Jurkat, Clone E6-1 (cell line): ENCODE data around the gene PPP6R2.

Experiments used
- DNase-seq: peaks from one replicate; pipeline ENCODE4 v3.0.0-alpha.2; 2011; ENCODE audit warnings: low read depth, low spot score
- H3K4me3 ChIP-seq: 2 replicates; pipeline ENCODE4 v1.5.1; 2011; ENCODE audit warnings: mild to moderate bottlenecking, low read length, control low read depth, moderate library complexity

Gene PPP6R2

GRCh38 chr22:50473088-50473487 is 130.0 kb downstream of the PPP6R2 start:
- peak; percentile 54 for DNase-seq
- H3K4me3 ChIP-seq = peak overlapping the region; percentile 73

DNA sequence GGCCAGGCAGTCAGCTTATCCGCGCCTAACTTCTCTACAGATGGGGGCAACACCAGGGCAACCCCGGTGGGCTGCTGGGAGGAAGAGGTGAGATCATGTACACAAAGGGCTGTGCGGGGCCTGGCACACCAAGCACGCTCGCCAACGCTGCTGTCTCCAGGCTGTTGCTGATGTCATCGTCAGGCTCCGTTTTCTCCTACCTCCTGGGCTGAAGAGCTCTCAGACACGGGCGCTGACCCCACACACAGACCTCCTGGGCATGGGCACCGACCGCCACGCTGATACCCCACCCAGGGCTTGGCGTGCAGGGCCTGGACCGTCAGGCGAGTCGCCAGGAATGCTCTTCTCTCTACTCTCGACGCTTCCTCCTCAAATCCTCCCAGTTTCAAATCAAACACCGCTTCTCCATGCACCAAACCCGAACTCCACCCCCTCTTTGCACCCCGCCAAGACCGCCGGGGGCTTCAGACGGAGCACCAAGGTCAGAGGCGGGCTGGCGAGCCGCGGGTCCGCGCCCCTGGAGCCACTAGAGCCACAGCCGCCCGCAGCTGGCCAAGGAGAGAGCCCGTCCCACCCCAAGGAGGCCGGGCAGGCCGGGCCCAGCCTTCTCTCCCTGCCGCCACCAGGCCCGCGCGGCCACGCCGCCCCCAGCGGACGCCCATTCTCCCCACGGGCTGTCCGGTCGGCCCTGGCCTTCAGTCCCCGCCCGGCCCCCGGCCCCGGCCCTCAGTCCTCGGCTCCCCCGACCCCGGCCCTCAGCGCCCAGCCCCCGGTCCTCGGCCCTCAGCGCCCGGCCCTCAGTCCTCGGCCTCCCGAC is 130.9 kb downstream of the PPP6R2 start:
- no peak for DNase-seq
- H3K4me3 ChIP-seq = peak overlapping the region; percentile 73

- peak; percentile 65 for DNase-seq
- H3K4me3 ChIP-seq = peak within 1 kb of the TSS; percentile 73
These were observed 131.9 kb downstream of the PPP6R2 start, which contains the start of gene SBF1 for GRCh38 chr22:50474710-50475651. SBF1 (minus strand) TSS chr22:50475035; CDS start chr22:50474840, 195 bp downstream.

- peak overlapping the region; percentile 60; the same call in 1 of the 2 replicates for H3K4me3 ChIP-seq
- DNase-seq = no peak
These were observed 132.5 kb downstream of the PPP6R2 start for GRCh38 chr22:50475652-50476002.

- DNase-seq = no peak
- H3K4me3 ChIP-seq = no peak overlapping the region
These were observed 133.7 kb downstream of the PPP6R2 start for GRCh38 chr22:50476868-50477267.

DNA sequence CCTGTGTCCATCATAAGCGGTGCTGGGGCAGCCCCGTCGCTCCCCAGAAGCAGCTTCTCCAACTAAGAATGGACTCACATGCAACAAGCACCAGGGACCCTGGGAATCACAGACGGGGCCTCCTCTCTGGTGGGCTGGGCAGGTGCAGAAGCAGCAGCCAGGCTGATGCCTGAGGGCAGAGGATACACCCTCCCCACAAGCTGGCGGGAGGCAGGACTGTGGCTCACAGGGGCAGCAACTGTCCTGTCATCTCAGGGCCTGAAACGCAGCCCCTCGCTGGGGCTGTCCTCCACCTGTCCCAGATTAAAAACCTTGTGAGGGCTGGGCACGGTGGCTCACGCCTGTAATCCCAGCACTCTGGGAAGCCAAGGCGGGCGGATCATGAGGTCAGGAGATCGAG is 134.8 kb downstream of the PPP6R2 start:
- no peak for DNase-seq
- H3K4me3 ChIP-seq = no peak overlapping the region

DNA sequence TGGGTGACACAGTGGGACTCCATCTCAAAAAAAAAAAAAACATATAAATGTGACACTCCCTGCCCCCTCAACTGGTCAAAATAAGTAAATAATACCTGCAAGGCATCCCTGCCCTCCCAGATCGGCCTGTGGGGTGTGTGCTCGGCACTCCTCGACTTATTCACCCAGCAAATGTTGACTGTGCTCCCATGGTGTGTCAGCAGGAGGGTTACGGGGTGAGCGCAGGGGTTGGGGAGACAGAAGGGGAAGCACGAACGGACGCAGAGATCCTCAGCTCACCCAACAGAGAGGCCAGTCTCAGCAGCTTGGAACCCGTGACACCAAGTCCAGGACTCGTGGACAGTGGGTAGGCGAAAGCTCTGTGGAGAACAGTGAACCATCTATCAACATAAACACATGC is 136.6 kb downstream of the PPP6R2 start:
- H3K4me3 ChIP-seq = no peak overlapping the region
- no peak for DNase-seq

GRCh38 chr22:50481045-50481439 is 137.9 kb downstream of the PPP6R2 start:
- no peak for DNase-seq
- peak overlapping the region; percentile 47; the same call in 1 of the 2 replicates for H3K4me3 ChIP-seq

DNA sequence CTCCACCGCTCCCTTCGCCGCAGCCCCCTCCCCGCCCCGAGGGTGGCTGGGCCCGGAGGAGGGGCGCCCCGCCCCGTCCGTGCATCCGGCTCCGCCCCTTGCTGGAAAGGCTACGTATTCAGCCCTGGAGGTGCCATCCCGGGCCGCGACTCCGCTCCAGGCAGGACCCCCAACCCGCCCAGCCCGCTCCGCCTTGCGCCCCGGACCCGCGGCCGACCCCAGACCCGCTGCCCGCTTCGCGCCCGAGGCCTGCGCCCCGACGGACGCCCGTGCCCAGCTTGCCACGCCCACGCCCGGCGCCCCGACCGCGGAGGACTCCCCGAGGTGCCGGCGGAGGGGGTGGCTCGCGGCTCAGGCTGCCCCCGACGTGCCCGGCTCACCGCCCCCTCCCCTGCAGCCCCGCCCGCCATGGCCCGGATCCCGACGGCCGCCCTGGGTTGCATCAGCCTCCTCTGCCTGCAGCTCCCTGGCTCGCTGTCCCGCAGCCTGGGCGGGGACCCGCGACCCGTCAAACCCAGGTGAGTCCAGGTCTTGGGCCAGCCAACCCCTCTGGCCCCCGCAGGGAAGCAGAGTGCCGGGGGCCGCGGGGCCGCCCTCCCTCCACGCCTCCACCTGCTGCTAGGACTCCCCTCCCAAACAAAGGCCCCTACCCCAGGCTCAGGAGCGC is 138.4 kb downstream of the PPP6R2 start, which contains the start of gene ADM2:
Gene ADM2, plus strand, starts transcription at position 104 of the 667 bp plus-strand sequence. Its CDS starts 305 bp downstream, at position 409.
- DNase-seq = no peak
- H3K4me3 ChIP-seq = peak within 1 kb of the TSS; percentile 47

DNA sequence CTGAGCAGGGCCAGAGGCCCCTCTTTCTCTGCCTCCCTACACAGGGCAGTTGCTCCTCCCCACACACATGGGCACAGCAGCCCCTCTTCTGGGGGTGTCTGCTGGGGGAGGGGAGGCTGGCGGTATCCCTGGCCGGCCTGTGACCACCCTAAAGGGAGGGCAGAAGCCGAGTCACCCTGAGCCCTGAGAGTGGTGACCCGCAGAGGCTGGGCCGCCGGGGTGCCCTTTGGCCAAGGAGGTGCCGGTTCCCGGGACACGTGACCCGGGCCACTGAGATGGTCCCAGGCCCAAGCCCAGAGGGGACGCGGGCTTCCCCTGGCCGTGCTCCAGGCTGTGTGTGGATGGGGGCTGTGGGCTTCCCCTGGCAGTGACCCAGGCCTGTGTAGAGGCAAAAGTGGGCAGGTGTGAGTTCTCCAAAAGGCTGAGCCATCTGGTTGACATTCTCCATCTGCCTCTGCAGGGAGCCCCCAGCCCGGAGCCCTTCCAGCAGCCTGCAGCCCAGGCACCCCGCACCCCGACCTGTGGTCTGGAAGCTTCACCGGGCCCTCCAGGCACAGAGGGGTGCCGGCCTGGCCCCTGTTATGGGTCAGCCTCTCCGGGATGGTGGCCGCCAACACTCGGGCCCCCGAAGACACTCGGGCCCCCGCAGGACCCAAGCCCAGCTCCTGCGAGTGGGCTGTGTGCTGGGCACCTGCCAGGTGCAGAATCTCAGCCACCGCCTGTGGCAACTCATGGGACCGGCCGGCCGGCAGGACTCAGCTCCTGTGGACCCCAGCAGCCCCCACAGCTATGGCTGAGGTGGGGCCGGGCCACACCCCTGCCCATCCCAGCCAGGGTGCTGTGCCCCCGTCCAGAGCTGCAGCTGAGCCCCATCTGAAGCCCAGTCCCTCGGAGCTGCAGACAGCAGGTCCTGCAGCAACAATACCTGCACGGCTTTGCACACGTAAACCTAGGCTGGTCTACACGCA is 139.3 kb downstream of the PPP6R2 start:
- peak overlapping the region; percentile 47 for H3K4me3 ChIP-seq
- no peak for DNase-seq

- no peak overlapping the region for H3K4me3 ChIP-seq
- no peak for DNase-seq
These were observed 140.0 kb downstream of the PPP6R2 start for GRCh38 chr22:50483106-50483505.

DNA sequence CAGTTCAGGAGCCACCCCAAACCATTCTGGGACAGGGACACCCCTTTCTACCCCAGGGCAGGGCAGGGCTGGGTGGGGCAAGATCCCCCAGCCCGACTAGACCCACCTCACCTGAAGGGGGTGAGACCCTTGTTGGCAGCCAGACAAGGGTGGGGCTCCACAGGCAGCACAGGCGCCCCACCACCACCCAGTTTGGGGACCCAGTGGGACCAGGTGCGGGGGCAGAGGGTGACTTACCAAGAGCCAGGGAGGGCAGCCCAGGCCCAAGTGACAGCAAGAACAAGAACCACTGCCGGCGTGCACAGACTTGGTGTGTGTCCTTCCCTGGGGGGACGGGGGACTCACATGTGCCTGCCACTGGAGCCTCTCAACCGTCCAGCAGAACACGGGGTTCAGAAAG is 140.4 kb downstream of the PPP6R2 start:
- H3K4me3 ChIP-seq = no peak overlapping the region
- DNase-seq = no peak

GRCh38 chr22:50483977-50484853 is 141.1 kb downstream of the PPP6R2 start:
- H3K4me3 ChIP-seq = no peak overlapping the region
- DNase-seq = no peak

GRCh38 chr22:50485221-50486131 is 142.3 kb downstream of the PPP6R2 start:
- no peak for DNase-seq
- no peak overlapping the region for H3K4me3 ChIP-seq

DNA sequence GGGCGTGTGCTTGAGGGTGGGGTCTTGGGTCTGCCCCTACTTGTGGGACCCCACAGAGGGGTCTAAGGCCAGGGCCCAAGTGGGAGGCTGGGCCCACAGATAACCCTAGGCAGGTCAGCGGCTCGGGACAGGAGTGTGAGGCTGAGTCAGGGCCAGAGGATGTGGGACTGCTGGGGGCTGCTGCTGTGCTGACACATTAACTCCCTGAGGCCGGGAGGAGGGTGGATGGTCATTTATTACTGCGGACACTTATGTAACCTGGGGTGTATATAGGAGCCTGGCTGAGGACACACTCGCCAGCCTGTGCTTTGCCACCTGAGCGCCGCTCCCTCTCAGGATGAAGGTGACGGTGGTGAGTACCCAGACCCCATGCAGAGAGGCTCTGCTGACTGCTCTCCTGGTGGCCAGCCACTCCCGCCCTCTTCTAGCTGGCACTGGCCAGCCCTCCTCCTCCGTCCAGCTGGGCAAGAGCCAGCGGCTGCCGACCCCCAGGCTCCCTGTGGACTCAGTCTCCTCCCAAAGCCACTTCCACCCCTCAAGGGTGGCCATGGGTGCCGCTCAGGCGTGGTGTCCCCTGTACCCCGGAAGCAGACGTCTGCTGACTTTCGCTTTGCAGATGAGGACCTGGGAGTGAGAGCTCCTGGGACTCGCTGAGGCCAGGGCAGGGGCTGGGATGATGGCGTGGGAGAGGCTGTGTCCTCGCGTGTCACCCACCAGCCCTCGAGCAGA is 143.6 kb downstream of the PPP6R2 start, which contains the start of gene MIOX:
Gene MIOX, plus strand, starts transcription at position 299 of the 729 bp plus-strand sequence. Its CDS starts 39 bp downstream, at position 338.
- no peak for DNase-seq
- H3K4me3 ChIP-seq = no peak within 1 kb of the TSS
